ENCODE results near the gene ABHD17B.

Gene ABHD17B

GRCh38 chr9:71857159-71857558 is 53.8 kb downstream of the ABHD17B start:
- DNase-seq (ENCODE audit: extremely low read depth, low read depth), result no peak
- TF ChIP-seq, protein P1, sequence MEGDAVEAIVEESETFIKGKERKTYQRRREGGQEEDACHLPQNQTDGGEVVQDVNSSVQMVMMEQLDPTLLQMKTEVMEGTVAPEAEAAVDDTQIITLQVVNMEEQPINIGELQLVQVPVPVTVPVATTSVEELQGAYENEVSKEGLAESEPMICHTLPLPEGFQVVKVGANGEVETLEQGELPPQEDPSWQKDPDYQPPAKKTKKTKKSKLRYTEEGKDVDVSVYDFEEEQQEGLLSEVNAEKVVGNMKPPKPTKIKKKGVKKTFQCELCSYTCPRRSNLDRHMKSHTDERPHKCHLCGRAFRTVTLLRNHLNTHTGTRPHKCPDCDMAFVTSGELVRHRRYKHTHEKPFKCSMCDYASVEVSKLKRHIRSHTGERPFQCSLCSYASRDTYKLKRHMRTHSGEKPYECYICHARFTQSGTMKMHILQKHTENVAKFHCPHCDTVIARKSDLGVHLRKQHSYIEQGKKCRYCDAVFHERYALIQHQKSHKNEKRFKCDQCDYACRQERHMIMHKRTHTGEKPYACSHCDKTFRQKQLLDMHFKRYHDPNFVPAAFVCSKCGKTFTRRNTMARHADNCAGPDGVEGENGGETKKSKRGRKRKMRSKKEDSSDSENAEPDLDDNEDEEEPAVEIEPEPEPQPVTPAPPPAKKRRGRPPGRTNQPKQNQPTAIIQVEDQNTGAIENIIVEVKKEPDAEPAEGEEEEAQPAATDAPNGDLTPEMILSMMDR (IDR thresholded peaks at IDR 0.05; ENCODE audit: low read depth, low read length), result no peak

GRCh38 chr9:71854811-71855210 is 56.2 kb downstream of the ABHD17B start:
- DNase-seq (ENCODE audit: extremely low read depth, low read depth), result no peak
- TF ChIP-seq, protein P1 (IDR thresholded peaks at IDR 0.05; ENCODE audit: low read depth, low read length), result no peak

GRCh38 chr9:71853084-71853483 is 57.9 kb downstream of the ABHD17B start:
- DNase-seq (ENCODE audit: extremely low read depth, low read depth), result no peak

DNA sequence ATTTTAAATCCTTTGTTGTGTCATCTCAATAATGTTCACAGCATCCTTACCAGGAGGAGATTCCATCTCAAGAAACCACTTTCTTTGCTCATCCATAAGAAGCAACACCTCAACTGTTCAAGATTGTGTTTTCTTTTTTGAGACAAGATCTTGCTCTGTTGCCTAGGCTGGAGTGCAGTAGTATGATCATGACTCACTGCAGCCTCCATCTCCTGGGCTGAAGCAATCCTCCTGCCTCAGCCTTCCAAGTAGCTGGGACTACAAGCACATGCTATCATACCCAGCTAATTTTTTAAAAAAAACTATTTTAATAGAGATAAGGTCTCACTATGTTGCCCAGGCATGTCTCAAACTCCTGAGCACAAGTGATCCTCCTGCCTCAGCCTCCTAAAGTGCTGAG is 60.0 kb downstream of the ABHD17B start:
- DNase-seq (ENCODE audit: extremely low read depth, low read depth), result no peak
- TF ChIP-seq, protein P1 (IDR thresholded peaks at IDR 0.05; ENCODE audit: low read depth, low read length), result no peak

More at GRCh38 chr9:71853084-71853483, 57.9 kb downstream of the ABHD17B start:
- TF ChIP-seq, protein P1 (IDR thresholded peaks at IDR 0.05; ENCODE audit: low read depth, low read length), result no peak

DNA sequence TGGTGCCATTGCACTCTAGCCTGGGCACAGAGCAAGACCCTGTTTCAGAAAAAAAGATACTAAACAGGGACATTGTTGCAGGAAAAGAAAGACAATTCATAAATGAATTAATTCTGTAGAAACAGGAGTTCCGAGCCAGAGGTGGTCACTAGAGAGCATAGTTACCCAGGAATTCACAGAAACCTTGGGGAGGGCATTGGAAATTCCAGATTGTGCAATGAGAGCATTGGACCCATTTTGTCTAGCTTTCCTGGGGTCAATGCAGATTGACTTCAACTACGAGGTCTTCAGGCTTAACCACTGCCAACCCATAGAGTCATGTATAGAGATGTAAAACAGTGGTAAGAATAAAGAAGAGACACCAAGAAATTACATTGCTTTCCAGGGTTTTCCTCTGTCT is 63.1 kb downstream of the ABHD17B start:
- TF ChIP-seq, protein P1 (IDR thresholded peaks at IDR 0.05; ENCODE audit: low read depth, low read length), result no peak
- DNase-seq (ENCODE audit: extremely low read depth, low read depth), result no peak

DNA sequence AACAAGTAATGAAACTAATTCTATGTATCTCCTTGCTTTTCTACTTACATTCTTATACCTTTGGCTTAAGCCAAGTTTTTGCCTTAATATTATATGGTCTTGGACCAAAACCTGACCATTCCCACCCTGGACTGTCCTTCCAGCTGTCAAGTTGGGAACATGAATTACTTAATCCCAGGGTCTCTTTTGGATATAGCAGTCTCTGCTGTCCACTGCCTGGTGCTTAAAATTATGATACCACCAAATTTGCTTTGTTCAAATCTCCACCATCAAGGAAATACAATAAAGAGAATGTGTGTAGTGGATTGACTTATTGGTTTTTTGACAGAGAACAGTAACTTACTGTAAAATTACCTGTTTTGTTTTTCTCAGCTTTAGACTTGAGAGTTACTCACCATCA is 66.2 kb downstream of the ABHD17B start:
- TF ChIP-seq, protein P1 (IDR thresholded peaks at IDR 0.05; ENCODE audit: low read depth, low read length), result no peak
- no peak for DNase-seq (ENCODE audit: extremely low read depth, low read depth)

DNA sequence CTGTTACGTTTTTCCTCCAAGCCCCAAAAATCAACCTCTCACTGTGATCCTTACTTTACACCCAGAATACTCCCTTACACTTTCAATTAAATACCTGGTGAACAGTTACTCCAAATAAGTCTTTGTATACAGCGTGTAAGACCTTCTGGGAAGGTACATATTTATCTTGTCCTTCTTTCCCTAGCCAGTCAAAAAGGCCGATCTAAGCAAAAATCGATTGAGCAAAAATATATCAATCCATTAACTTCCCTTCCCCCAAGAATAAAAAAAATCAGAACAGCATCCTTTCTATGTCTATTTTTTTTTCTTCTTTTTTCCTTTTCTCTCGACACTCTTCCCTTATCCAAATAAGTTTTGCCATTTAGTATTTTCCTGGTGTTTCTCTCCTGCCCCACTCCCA is 71.3 kb downstream of the ABHD17B start:
- DNase-seq (ENCODE audit: extremely low read depth, low read depth), result no peak
- TF ChIP-seq, protein P1 (IDR thresholded peaks at IDR 0.05; ENCODE audit: low read depth, low read length), result no peak
